GM18507 (cell line): ENCODE data around the gene HIF1AN.
"Not testable (repeated sequence)": the region's sequence is repeated elsewhere in the genome, so short reads cannot be mapped to it uniquely, and the experiment has no call there.

Experiments used
- DNase-seq: peaks from one replicate; pipeline ENCODE4 v3.0.0; 2011; ENCODE audit warnings: low read depth; ENCODE audit not compliant: insufficient read length; ENCODE audit errors: extremely low spot score
- FAIRE-seq: peaks from 2 replicates; lab custom pipeline; 2011; peaks lifted over from hg19 to GRCh38; lab: Jason Lieb, UNC

HIF1AN gene

GRCh38 chr10:100561005-100561404 lies 25.3 kb downstream of the HIF1AN start:
- DNase-seq (no peak), FAIRE-seq (no peak)

DNA sequence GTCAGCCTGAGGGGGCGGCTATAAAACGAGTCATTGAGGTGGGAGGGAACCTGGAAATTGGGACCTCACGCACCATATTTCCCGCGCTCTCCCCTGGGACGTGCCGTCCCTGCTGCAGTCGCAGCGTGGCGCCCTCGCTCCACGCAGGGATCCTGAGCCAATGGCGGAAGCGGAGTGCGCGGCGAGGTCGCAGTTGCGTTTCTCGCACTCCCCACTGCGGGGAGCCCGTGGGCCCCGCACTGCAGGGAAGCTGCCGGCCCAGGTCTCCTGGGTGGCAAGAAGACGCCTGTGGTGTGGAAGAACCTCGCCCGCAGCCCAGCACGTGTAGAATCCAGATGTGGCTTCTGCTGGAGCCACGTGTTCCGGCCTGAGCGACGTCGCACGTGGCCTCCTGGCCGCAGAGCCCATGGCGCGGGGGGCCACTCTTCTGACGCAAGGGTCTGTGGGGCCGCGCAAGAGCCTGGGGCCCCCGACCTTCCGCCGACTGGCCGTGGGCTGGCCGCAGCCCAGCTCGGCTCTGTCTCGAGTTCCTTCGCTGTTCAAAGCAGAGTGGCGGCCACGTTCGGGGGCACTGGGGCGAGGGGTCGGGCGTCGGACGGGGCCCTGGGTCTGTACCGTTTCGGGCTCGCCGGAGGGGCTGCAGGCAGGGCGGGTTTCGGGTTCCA lies 26.4 kb downstream of the HIF1AN start:
- DNase-seq (peak; percentile 73), FAIRE-seq (peak; percentile 71)

DNA sequence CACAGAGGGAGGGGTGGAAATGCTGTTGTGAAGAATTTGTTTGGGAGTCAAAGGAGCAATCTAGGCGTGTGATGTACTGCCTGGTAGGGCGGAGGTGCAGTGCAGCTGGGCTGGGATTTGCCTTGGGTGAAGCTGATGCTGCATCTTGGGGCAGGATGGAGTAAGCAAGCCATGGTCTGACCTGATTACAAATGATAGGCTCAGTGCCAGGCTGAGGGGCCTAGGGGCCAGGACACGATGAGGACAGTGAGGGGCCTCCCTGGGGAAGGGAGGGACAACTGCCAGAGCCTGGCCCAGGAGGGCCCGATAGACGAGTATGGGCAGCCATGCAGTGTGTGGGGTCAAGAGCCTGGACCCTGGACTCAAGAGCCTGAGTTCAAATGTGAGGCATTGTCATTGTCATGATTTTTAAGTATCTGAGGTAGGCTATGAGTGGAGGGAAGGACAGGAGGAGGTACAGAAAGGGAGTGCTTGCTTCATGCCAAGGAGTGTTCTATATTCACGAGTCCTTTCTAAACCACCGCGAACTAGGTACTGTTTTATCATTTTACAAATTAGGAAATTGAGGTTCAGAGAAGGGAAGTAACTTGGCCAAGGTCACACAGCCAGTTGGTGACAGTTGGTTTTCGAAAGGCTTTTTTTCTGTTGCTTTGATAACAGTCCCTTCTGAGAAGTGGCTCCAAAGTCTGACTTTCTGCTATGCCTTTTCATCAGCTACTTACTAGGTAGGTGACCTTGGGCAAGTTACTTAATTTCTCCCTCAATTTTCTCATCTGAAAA lies 29.7 kb downstream of the HIF1AN start:
- DNase-seq (no peak), FAIRE-seq (no peak)

- DNase-seq (no peak), FAIRE-seq (no peak)
Observed at GRCh38 chr10:100566561-100566960, 30.8 kb downstream of the HIF1AN start.

DNA sequence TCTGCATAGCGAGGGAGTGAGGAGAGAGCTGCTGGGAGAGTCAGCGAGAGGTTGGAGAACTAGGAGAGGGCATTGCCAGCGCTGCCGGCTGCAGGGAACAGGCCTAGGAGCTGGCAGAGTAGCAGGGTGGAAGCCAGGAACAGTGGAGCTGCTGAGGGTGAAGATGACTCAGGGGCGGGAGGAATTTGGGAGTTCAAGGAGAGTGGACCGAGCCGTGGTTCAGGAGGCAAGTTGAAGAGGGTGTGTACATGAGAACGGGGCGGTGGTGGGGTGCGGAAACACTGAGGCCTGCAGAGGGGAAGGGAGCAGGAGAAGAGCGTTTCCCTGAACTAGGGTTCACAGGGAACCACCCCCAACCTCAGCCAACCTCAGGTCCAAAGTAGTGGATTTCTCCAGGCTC lies 31.5 kb downstream of the HIF1AN start:
- FAIRE-seq, result no peak

GRCh38 chr10:100567826-100568225 lies 32.1 kb downstream of the HIF1AN start:
- FAIRE-seq, result no peak
- DNase-seq, result no peak

More for the DNA sequence above, 31.5 kb downstream of the HIF1AN start:
- DNase-seq, result no peak

- no peak for FAIRE-seq
- DNase-seq, result no peak
Observed at GRCh38 chr10:100568912-100569311, 33.2 kb downstream of the HIF1AN start.

DNA sequence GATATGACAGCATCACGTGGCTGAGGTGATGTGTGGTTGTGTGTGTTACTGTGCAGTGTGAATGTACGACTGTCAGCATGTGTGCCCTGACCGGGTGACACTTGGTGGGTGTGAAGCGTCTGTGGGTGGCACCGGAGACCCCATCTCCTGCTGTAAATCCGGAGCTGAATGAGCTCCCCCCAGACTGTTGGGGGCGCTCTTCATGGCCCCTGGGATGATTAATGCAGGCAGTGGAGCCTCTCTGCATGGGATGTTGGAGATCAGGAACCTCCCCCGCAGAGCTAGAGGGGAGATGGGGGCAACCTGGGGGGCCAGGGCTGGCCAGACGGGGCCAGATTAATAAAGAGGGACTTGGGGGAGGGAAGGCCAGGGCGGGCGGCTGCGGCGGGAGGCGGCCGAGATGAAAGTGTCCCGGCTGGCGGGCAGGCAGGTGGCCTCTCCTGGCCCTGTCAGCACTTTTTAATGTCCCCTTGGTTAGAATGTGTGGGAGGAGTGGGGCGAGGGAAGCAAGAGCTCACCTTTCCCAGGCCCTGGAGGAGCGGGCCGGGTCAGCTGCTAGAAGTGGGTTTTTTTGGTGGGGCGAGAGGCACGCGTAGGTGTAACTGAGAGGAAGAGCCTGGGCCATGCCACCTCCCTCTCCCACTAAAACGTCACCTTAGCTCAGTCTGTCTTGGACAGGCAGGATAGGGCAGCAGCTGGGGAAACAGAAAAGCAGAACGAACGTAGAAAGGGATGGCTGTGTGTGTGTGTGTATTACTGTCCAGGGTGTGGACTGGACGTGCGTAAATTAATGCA lies 34.1 kb downstream of the HIF1AN start:
- FAIRE-seq, result no peak
- DNase-seq, result no peak

GRCh38 chr10:100570506-100570905 lies 34.8 kb downstream of the HIF1AN start:
- DNase-seq (no peak), FAIRE-seq (no peak)

GRCh38 chr10:100571084-100571856 lies 35.5 kb downstream of the HIF1AN start:
- no peak for FAIRE-seq
- no peak for DNase-seq

DNA sequence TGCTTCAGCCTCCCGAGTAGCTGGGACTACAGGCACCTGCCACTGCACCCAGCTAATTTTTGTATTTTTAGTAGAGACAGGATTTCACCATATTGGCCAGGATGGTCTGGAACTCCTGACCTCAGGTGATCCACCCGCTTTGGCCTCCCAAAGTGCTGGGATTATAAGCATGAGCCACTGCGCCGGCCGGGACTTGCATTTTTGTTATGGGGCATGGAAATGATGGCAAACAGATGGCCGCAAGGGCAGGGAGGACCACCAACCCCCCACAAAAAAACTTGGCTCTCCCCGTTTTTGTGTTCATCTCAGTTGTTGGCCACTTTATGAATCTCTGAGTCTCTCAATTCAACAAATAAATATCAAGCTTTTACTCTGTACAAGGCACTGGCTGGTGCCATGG lies 39.4 kb downstream of the HIF1AN start:
- not testable (repeated sequence) for DNase-seq, FAIRE-seq

DNA sequence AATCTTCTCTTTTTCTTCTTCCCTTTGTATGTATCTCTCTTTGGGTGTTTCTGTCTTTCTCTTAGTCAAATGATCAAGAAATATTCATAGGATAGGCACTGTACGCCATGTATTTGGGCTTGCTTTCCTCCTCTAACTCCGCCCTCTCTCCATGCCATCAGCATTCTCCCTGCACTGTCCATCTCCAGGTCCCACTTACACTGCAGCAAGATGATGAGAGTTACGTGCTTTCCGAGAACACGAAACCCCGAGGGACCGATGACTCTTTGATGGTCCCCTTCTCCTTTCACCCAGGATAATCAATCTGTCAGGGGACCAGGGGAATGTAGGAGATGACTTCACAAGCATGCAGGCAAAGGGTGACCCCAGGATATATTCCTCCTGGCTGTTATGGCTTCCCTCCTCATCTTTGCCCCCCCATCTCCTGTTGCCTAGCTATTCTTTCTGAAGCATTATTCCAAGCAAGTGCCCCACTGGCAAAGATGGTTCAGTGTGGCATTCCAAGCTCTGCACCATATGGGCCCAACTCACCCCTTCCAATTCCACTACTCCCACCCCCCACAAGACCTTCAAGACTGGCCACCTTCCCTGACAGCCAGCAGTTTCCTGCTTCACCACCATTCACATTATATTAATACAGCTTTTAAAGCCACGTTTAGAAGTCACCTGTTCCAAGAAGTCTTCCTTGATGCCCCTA lies 40.0 kb downstream of the HIF1AN start:
- FAIRE-seq (no peak), DNase-seq (no peak)

DNA sequence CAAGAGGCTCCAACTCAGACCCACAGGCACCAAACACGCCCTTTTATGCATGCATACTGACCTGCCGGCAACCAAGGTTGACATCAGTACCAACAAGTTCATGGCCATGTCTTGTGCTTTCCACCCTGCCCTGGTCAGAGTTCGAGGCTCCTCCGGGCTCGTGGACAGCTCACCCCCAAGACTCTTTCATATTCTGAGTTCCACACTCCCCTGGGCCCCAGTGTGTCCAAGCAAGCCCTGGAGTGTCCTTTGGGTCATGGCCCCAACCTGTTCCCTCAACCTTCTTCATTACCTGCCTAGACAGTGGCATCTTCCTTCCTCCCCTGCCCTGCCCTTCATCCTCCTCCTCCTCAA lies 40.5 kb downstream of the HIF1AN start:
- FAIRE-seq (no peak), DNase-seq (no peak)

GRCh38 chr10:100579261-100580090 lies 43.7 kb downstream of the HIF1AN start:
- no peak for FAIRE-seq
- DNase-seq, result no peak

GRCh38 chr10:100586959-100587358 lies 51.2 kb downstream of the HIF1AN start:
- DNase-seq (no peak), FAIRE-seq (no peak)

DNA sequence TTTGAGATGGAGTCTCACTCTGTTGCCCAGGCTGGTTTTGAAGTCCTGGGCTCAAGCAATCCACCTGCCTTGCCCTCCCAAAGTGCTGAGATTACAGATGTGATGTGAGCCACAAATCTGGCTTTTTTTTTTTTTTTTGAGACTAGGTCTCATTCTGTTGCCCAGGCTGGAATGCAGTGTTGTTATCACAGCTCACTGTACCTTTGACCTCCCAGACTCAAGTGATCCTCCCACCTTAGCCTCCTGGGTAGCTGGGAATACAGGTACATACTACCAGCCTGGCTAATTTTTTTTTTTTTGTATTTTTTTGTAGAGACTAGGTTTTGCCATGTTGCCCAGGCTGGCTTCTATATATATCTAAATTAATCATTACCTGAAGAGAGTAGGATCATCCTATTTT lies 62.4 kb downstream of the HIF1AN start:
- DNase-seq, result no peak
- FAIRE-seq, result no peak

GRCh38 chr10:100600218-100600617 lies 64.5 kb downstream of the HIF1AN start:
- DNase-seq (no peak), FAIRE-seq (no peak)

DNA sequence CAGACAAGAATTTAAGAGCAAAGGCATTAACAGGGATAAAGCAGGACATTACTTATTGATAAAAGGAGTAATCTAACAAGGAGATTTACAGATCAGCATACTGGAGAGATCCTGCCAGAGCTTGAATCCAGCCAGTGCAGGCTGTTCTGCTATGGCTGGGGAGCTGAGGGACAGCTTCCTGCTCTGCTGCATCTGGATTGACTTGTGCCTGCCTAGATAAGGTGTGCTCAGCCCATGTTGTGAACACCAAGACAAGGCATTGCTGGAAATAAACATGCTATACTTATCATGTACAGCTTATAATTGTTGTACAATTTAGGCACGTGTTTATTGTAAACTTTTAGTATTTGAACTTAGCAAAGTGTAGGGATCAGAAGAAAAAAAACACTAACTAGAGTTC lies 71.7 kb downstream of the HIF1AN start:
- FAIRE-seq, result no peak
- DNase-seq, result no peak
